ENCODE data around the gene EPHA6.

DNA sequence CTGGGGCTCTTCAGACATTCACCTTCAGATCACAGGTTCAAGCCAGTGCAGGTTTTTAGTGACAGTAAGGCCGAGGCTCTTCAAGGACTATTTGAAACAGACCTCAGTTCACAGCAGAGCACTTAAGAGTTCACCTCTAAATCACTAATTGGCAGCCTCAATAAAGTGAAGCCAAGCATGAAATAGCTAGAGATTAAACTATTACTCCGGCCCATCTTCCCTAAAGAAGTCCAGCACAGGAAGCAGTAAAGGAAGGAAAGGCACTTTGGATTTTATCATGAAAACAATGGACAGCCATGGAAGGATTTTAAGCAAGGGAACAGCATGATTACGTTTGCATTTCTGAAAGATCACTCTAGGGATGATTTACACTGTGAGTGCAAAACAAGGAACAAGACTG, 922.5 kb downstream of the EPHA6 start:
- TF ChIP-seq POLR2AphosphoS5 (IDR thresholded peaks at IDR 0.05; ENCODE audit: borderline replicate concordance, low read depth, low read length): no peak
- TF ChIP-seq FOXP2 (optimal IDR thresholded peaks at IDR 0.05; ENCODE audit: control extremely low read depth, extremely low read length, insufficient read depth): no peak
- no peak for TF ChIP-seq EZH2 (IDR thresholded peaks at IDR 0.05)

Data from SK-N-MC (cell line).